Measurements from ENCODE around the gene ZNF654.

- TF ChIP-seq POLR2AphosphoS5 (IDR thresholded peaks at IDR 0.05) (no peak), CTCF (IDR thresholded peaks at IDR 0.05) (no peak), POLR2A (IDR thresholded peaks at IDR 0.05) (no peak)
Measured at GRCh38 chr3:88148651-88149050, 89.6 kb downstream of the ZNF654 start.

Measured in suprapubic skin (tissue), 4 donors.